Fibroblast of mammary gland (primary cell): ENCODE measurements around the gene SLC19A3.

Source experiments
- DNase-seq: peaks from one replicate; pipeline ENCODE4 v3.0.0-alpha.2; 2010; ENCODE audit warnings: low read depth
- H3K4me3 ChIP-seq: 2 replicates; pipeline ENCODE4 v1.5.1; 2011; ENCODE audit warnings: low read depth, mild to moderate bottlenecking, low read length, moderate library complexity; ENCODE audit not compliant: control insufficient read depth
- CTCF ChIP-seq: conservative IDR thresholded peaks from 2 replicates; pipeline ENCODE4 v1.5.1; 2011; ENCODE audit warnings: low read depth, low read length, inconsistent platforms; ENCODE audit not compliant: control insufficient read depth, insufficient read depth

The SLC19A3 gene

GRCh38 chr2:227642656-227643055 is 75.2 kb downstream of the SLC19A3 start:
- no peak overlapping the region for H3K4me3 ChIP-seq
- DNase-seq = no peak
- no peak for TF ChIP-seq CTCF

DNA sequence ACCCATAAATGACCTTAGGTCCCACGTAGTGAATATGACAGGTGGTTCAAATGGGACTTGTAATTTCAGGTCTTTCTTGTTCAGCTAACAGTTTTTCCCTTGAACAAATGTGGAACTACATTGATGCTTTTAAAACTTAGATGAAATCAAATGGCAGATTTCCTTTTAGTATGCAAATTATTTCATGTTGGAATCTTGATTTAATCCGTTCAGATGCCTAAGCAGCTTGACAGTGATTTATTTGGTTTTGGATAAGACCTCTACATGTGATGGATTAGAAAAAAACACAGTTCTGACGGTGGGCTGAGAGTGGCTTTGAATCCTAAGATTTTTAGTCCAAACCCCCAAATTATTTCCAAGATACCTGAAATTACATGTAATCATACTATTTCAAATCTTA is 83.6 kb downstream of the SLC19A3 start:
- DNase-seq = no peak
- no peak for TF ChIP-seq CTCF
- no peak overlapping the region for H3K4me3 ChIP-seq
